Psoas muscle (tissue), 8 donors: Measurements from ENCODE around the gene KCNJ5. TPM values are rescaled to one million over a fixed set of nuclear protein-coding genes. Genes with fewer than 3 reads are reported as not detected.

Experiments used
- ATAC-seq, 4 donors: fragments of 200-7000 bp; cut with Tn5 transposase; one replicate each; pipeline ENCODE4 v1.9.1; 2020; ENCODE audit warnings: moderate library complexity in 3 of 4, mild to moderate bottlenecking in 2 of 4
- DNase-seq, 2 donors: peaks; one replicate each; pipeline ENCODE4 v3.0.0-alpha.2; 2020
- H3K27ac ChIP-seq: fragments of 200-600 bp; one replicate; pipeline ENCODE4 v1.8.0; 2022
- H3K27me3 ChIP-seq, 3 donors: fragments of 200-600 bp in 1 of 3; one replicate each; pipeline versions ENCODE4 v1.6.1 to v1.8.0; 2013 to 2022; ENCODE audit warnings: low read length in 2 of 3, mild to moderate bottlenecking in 2 of 3, moderate library complexity in 1 of 3; ENCODE audit not compliant: insufficient read depth in 3 of 3
- H3K36me3 ChIP-seq, 2 donors: fragments of 200-600 bp in 1 of 2; one replicate each; pipeline versions ENCODE4 v1.6.1 to v1.8.0; 2013 to 2022; ENCODE audit warnings: low read depth in 1 of 2, mild to moderate bottlenecking in 1 of 2, moderate library complexity in 1 of 2; ENCODE audit not compliant: insufficient read depth in 1 of 2
- H3K4me1 ChIP-seq: fragments of 200-600 bp; one replicate; pipeline ENCODE4 v1.8.0; 2022
- H3K4me3 ChIP-seq: fragments of 200-600 bp; one replicate; pipeline ENCODE4 v1.8.0; 2022; ENCODE audit warnings: mild to moderate bottlenecking
- H3K9me3 ChIP-seq: fragments of 200-600 bp; one replicate; pipeline ENCODE4 v1.8.0; 2022
- CTCF ChIP-seq: fragments of 200-600 bp; IDR thresholded peaks from one replicate; pipeline ENCODE4 v1.8.0; 2022; ENCODE audit warnings: antibody characterized with exemption
- WGBS, 3 donors: extraction: QIAGEN DNeasy Blood & Tissue Kit; methylation state at CpG; one replicate each; pipeline versions ENCODE4 v1.1.6 to v1.1.7; 2013; 5-methylcytosine and 5-hydroxymethylcytosine counted together
- intact Hi-C, 2 donors: fragments of 100-400 bp; cut with DNase I; formaldehyde crosslinking; loops; one replicate each; pipeline versions ENCODE4 v1.11.0 to v1.14.2; 2022
- polyA plus RNA-seq, 3 donors: library from polyadenylated mRNA; stranded (reverse); fragments of 200-250 nt; gene quantifications; one replicate each; pipeline ENCODE4 v1.2.3, GENCODE V29; 2013
- total RNA-seq, 4 donors: library from RNA; stranded (reverse); fragmentation: NEBNext Ultra II Directional in 2 of 4; extraction: Animal tissue kit (Norgen Biotek cat#: 25700) in 2 of 4; gene quantifications; one replicate each; pipeline versions ENCODE4 v1.2.1 to v1.2.4, GENCODE V29; 2021 to 2023
- donor health status: healthy with polysubstance abuse.
- donor health status: DM: no; HTN: no; CAD: no; lungs with moderate emphysema.
- donor health status: Bipolar disorder and iron deficiency.
- donor health status: healthy.
- donor health status: DM: yes; HTN: yes; CAD: no.
- donor health status: DM: no; HTN: no; CAD: no.
- donor health status: DM: no; HTN: no; CAD: no.
- donor health status: DM: yes; HTN: yes; CAD: no.

The KCNJ5 gene
- total and polyA plus RNA-seq, 7 donors = 0.01 to 0.46 (median 0.24) TPM

- 96 to 100% (median 98%) methylated on average over 2 of the region's 2 CpGs for WGBS, 3 donors
- ATAC-seq = no peak
- intact Hi-C loops = no loop called here
- DNase-seq = no peak
- no peak overlapping the region for H3K27ac ChIP-seq
- peaks cover 0 to 7% (median 0%) of the 10 kb centered on the region in 3 donors for H3K27me3 ChIP-seq
- no peaks in the 10 kb centered on the region for H3K9me3 ChIP-seq
- no peak overlapping the region for H3K4me3 ChIP-seq
- no peaks in the 10 kb centered on the region for H3K4me1 ChIP-seq
- no peaks in the 10 kb centered on the region for H3K36me3 ChIP-seq
- no peak for TF ChIP-seq CTCF
Measured at GRCh38 chr11:128946648-128947047, 55.5 kb downstream of the KCNJ5 start.

- no peak for ATAC-seq
- no peak overlapping the region for H3K4me3 ChIP-seq
- intact Hi-C loops = no loop called here
Measured at GRCh38 chr11:128947773-128948172, 56.6 kb downstream of the KCNJ5 start.

GRCh38 chr11:128948583-128948982, 57.4 kb downstream of the KCNJ5 start:
- H3K27ac ChIP-seq = no peak overlapping the region
- no peaks in the 10 kb centered on the region for H3K27me3 ChIP-seq
- no peaks in the 10 kb centered on the region for H3K9me3 ChIP-seq
- no peaks in the 10 kb centered on the region for H3K4me1 ChIP-seq
- intact Hi-C loops = no loop called here
- 50 to 71% (median 53%) methylated on average over 3 of the region's 3 CpGs for WGBS, 3 donors
- no peaks in the 10 kb centered on the region for H3K36me3 ChIP-seq
- DNase-seq (no peak), ATAC-seq (no peak)
- no peak for TF ChIP-seq CTCF
- no peak overlapping the region for H3K4me3 ChIP-seq

More at GRCh38 chr11:128947773-128948172, 56.6 kb downstream of the KCNJ5 start:
- peaks cover 0 to 3% (median 0%) of the 10 kb centered on the region in 3 donors for H3K27me3 ChIP-seq
- H3K36me3 ChIP-seq = no peaks in the 10 kb centered on the region
- no peak overlapping the region for H3K27ac ChIP-seq
- no peaks in the 10 kb centered on the region for H3K9me3 ChIP-seq
- no peak for DNase-seq
- no peak for TF ChIP-seq CTCF
- 80 to 90% (median 84%) methylated on average over 2 of the region's 2 CpGs for WGBS, 3 donors
- H3K4me1 ChIP-seq = no peaks in the 10 kb centered on the region

- Histone ChIP-seq H3K4me3 (no peak overlapping the region), H3K4me1 (no peaks in the 10 kb centered on the region), H3K9me3 (no peaks in the 10 kb centered on the region), H3K27ac (no peak overlapping the region), H3K27me3 (no peaks in the 10 kb centered on the region), H3K36me3 (no peaks in the 10 kb centered on the region)
- 70 to 72% (median 70%) methylated on average over 13 of the region's 13 CpGs for WGBS, 3 donors
- no peak for TF ChIP-seq CTCF
- intact Hi-C loops = loop anchor here in 1 of 2 donors (10.0 kb wide), 1 partner anchor 915 kb away; no protein-coding TSS in a partner anchor
- ATAC-seq = no peak
- no peak for DNase-seq
Measured at GRCh38 chr11:128949791-128950454, 58.8 kb downstream of the KCNJ5 start.

DNA sequence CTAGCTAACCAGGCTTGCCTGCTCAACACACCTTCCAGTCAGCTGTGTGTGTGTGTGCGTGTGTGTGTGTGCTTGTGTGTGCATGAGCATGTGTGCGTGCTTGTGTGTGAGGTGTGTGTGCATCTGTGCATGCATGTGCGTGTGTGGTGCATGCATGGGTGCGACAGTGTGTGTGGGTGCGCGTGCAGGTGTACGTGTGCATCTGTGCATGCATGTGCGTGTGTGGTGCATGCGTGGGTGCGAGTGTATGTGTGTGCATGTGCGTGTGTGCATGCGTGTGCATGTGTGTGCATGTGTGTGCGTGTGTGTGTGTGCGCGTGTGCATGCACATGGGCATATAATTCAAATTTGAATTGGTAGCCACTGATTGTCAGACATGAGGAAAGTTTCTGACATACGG, 62.0 kb downstream of the KCNJ5 start:
- no peaks in the 10 kb centered on the region for H3K4me1 ChIP-seq
- WGBS, 3 donors = 89 to 95% (median 95%) methylated on average over 16 of the region's 16 CpGs
- TF ChIP-seq CTCF = no peak
- DNase-seq = no peak
- no peak overlapping the region for H3K27ac ChIP-seq
- no peaks in the 10 kb centered on the region for H3K36me3 ChIP-seq
- H3K9me3 ChIP-seq = no peaks in the 10 kb centered on the region
- intact Hi-C loops = loop anchor here in 1 of 2 donors (10.0 kb wide), 1 partner anchor 918 kb away; no protein-coding TSS in a partner anchor
- H3K4me3 ChIP-seq = no peak overlapping the region
- no peak for ATAC-seq
- no peaks in the 10 kb centered on the region for H3K27me3 ChIP-seq
